ENCODE measurements around the gene GOLGA8O. TPM values are rescaled to one million over a fixed set of nuclear protein-coding genes. Genes with fewer than 3 reads are reported as not detected.
"Not testable (repeated sequence)": the region's sequence is repeated elsewhere in the genome, so short reads cannot be mapped to it uniquely, and the experiment has no call there.

Gene GOLGA8O
- total RNA-seq (2016; rRNA removed; fragmentation: Illumina TruSeq; extraction: Trizol): not detected in 2 replicates
- total RNA-seq (2016; cell fraction: cytosol; rRNA removed; fragmentation: Illumina TruSeq; extraction: Trizol; ENCODE audit: low read depth): not detected in 2 replicates
- total RNA-seq (2016; cell fraction: insoluble cytoplasmic fraction; rRNA removed; fragmentation: Illumina TruSeq; extraction: Trizol): not detected in 2 replicates
- total RNA-seq (2016; cell fraction: membrane; rRNA removed; fragmentation: Illumina TruSeq; extraction: Trizol): not detected in 2 replicates
- not detected in 2 replicates for total RNA-seq (2016; cell fraction: nucleus; rRNA removed; fragmentation: Illumina TruSeq; extraction: Trizol)
- polyA plus RNA-seq (2011; rRNA removed): 0.04 TPM in 1 of 2 replicates, not detected in the other
- polyA plus RNA-seq (2011; cell fraction: cytosol; rRNA removed): not detected in 2 replicates
- 0.55 and 0.69 TPM in 2 replicates for polyA plus RNA-seq (2011; cell fraction: nucleus; rRNA removed)
- polyA plus RNA-seq (2012): not detected in 2 replicates
- polyA plus RNA-seq (2016; cell fraction: cytosol; fragmentation: Illumina TruSeq; extraction: Trizol; ENCODE audit: low read depth): not detected in 2 replicates
- not detected in 2 replicates for polyA plus RNA-seq (2016; cell fraction: insoluble cytoplasmic fraction; fragmentation: Illumina TruSeq; extraction: Trizol; ENCODE audit: low read depth)
- polyA plus RNA-seq (2016; cell fraction: membrane; fragmentation: Illumina TruSeq; extraction: Trizol; ENCODE audit: low read depth): not detected in 2 replicates
- polyA plus RNA-seq (2016; cell fraction: nucleus; fragmentation: Illumina TruSeq; extraction: Trizol; ENCODE audit: insufficient read depth, low read depth): not detected in 2 replicates
- polyA minus RNA-seq (2011; rRNA and poly(A)+ RNA removed; ENCODE audit: low replicate concordance): 0.30 TPM in 1 of 2 replicates, not detected in the other
- not detected in 2 replicates for polyA minus RNA-seq (2011; cell fraction: cytosol; rRNA and poly(A)+ RNA removed)
- not detected in 2 replicates for polyA minus RNA-seq (2011; cell fraction: nucleus; rRNA and poly(A)+ RNA removed)
- Bru-seq, nascent RNA: percentile 14 among the genes with signal in this experiment
- BruChase-seq, experiment 1, labeled RNA remaining after a 6-hour chase: percentile 19 among the genes with signal in this experiment
- percentile 18 among the genes with signal in this experiment for BruChase-seq, experiment 2, labeled RNA remaining after a 2-hour chase
- long read RNA-seq, experiment 1: 0 reads
- long read RNA-seq, experiment 2: 0 reads

- H3K4me3 ChIP-seq (replicated peaks in 1 of 3; ENCODE audit: insufficient read depth in 1 of 3, low read depth in 2 of 3, low read length in 3 of 3); in situ Hi-C loops (cut with HindIII; ENCODE audit: extremely low pct_ligation_motif_present, low pct_unique_long_range_greater_than_20kb); intact Hi-C loops (cut with micrococcal nuclease; ENCODE audit: unreplicated experiment); H3K27ac ChIP-seq (ENCODE audit: extremely low read length, insufficient read depth, low read length); H2AFZ ChIP-seq (ENCODE audit: low read length); H3K9ac ChIP-seq (ENCODE audit: insufficient read depth, low read depth, low read length); BruUV-seq (replicated peaks); POLR2A ChIA-PET; H3K4me2 ChIP-seq (ENCODE audit: low read depth, low read length); H3K4me1 ChIP-seq (ENCODE audit: insufficient read depth, low read length); H3K9me3 ChIP-seq (ENCODE audit: low read length); FAIRE-seq; ATAC-seq; DNase-seq (ENCODE audit: low spot score); H3K36me3 ChIP-seq (replicated peaks in 1 of 2; ENCODE audit: control insufficient read depth in 1 of 2, insufficient read depth in 2 of 2, low read length in 2 of 2); H3K79me2 ChIP-seq (ENCODE audit: insufficient read depth, low read length); H4K20me1 ChIP-seq (ENCODE audit: insufficient read depth, low read length); H3K27me3 ChIP-seq (ENCODE audit: control insufficient read depth in 1 of 2, insufficient read depth in 2 of 2, low read length in 2 of 2); CTCF ChIA-PET (ENCODE audit: low intra/inter-chr PET ratio, low total read pairs): not testable (repeated sequence)
- no CpG with 5 or more reads among the region's 7 CpGs for WGBS (ENCODE audit: low lambda C conversion rate)
These were observed at the start of gene GOLGA8O for GRCh38 chr15:32455534-32455933. TSS of gene GOLGA8O (minus strand) at chr15:32455634. CDS start at chr15:32455536, 98 bp downstream.

- H4K20me1 ChIP-seq (ENCODE audit: insufficient read depth, low read length); in situ Hi-C loops (cut with HindIII; ENCODE audit: extremely low pct_ligation_motif_present, low pct_unique_long_range_greater_than_20kb); H3K4me3 ChIP-seq (replicated peaks in 1 of 3; ENCODE audit: insufficient read depth in 1 of 3, low read depth in 2 of 3, low read length in 3 of 3); H3K79me2 ChIP-seq (ENCODE audit: insufficient read depth, low read length); H3K9ac ChIP-seq (ENCODE audit: insufficient read depth, low read depth, low read length); BruUV-seq (replicated peaks); POLR2A ChIA-PET; intact Hi-C loops (cut with micrococcal nuclease; ENCODE audit: unreplicated experiment); H3K4me2 ChIP-seq (ENCODE audit: low read depth, low read length); ATAC-seq; H2AFZ ChIP-seq (ENCODE audit: low read length); H3K27me3 ChIP-seq (ENCODE audit: control insufficient read depth in 1 of 2, insufficient read depth in 2 of 2, low read length in 2 of 2); FAIRE-seq; CTCF ChIA-PET (ENCODE audit: low intra/inter-chr PET ratio, low total read pairs); H3K9me3 ChIP-seq (ENCODE audit: low read length); H3K4me1 ChIP-seq (ENCODE audit: insufficient read depth, low read length); DNase-seq (ENCODE audit: low spot score); H3K36me3 ChIP-seq (replicated peaks in 1 of 2; ENCODE audit: control insufficient read depth in 1 of 2, insufficient read depth in 2 of 2, low read length in 2 of 2); H3K27ac ChIP-seq (ENCODE audit: extremely low read length, insufficient read depth, low read length): not testable (repeated sequence)
- no CpG with 5 or more reads among the region's 8 CpGs for WGBS (ENCODE audit: low lambda C conversion rate)
These were observed 48.8 kb upstream of the GOLGA8O start for GRCh38 chr15:32504152-32504811.

- intact Hi-C loops (cut with micrococcal nuclease; ENCODE audit: unreplicated experiment); H3K27ac ChIP-seq (ENCODE audit: extremely low read length, insufficient read depth, low read length); POLR2A ChIA-PET; H3K9ac ChIP-seq (ENCODE audit: insufficient read depth, low read depth, low read length); H3K36me3 ChIP-seq (replicated peaks in 1 of 2; ENCODE audit: control insufficient read depth in 1 of 2, insufficient read depth in 2 of 2, low read length in 2 of 2); FAIRE-seq; H4K20me1 ChIP-seq (ENCODE audit: insufficient read depth, low read length); H3K4me3 ChIP-seq (replicated peaks in 1 of 3; ENCODE audit: insufficient read depth in 1 of 3, low read depth in 2 of 3, low read length in 3 of 3); H3K4me2 ChIP-seq (ENCODE audit: low read depth, low read length); H3K27me3 ChIP-seq (ENCODE audit: control insufficient read depth in 1 of 2, insufficient read depth in 2 of 2, low read length in 2 of 2); in situ Hi-C loops (cut with HindIII; ENCODE audit: extremely low pct_ligation_motif_present, low pct_unique_long_range_greater_than_20kb); H3K79me2 ChIP-seq (ENCODE audit: insufficient read depth, low read length); CTCF ChIA-PET (ENCODE audit: low intra/inter-chr PET ratio, low total read pairs); DNase-seq (ENCODE audit: low spot score); BruUV-seq (replicated peaks); H2AFZ ChIP-seq (ENCODE audit: low read length); H3K9me3 ChIP-seq (ENCODE audit: low read length); H3K4me1 ChIP-seq (ENCODE audit: insufficient read depth, low read length): not testable (repeated sequence)
- ATAC-seq: peak; percentile 42
- 49% methylated on average over 1 of the region's 1 CpG for WGBS (ENCODE audit: low lambda C conversion rate)
These were observed 47.5 kb upstream of the GOLGA8O start for GRCh38 chr15:32502946-32503345.
